HUES6 (cell line): ENCODE measurements around the gene CLIC2.

Experiments used
- H3K27ac ChIP-seq: 2 replicates; pipeline ENCODE4 v1.7.0; 2013; ENCODE audit warnings: low read depth, mild to moderate bottlenecking, low read length, inconsistent platforms
- H3K27me3 ChIP-seq: 2 replicates; pipeline ENCODE4 v1.6.1; 2013; ENCODE audit warnings: low read length; ENCODE audit not compliant: control insufficient read depth, insufficient read depth
- H3K36me3 ChIP-seq: 2 replicates; pipeline ENCODE4 v1.6.1; 2013; ENCODE audit warnings: low read length; ENCODE audit not compliant: control insufficient read depth, insufficient read depth
- H3K4me1 ChIP-seq: 2 replicates; pipeline ENCODE4 v1.6.1; 2013; ENCODE audit warnings: low read length; ENCODE audit not compliant: control insufficient read depth, insufficient read depth
- H3K4me3 ChIP-seq: 2 replicates; pipeline ENCODE4 v1.5.1; 2013; ENCODE audit warnings: low read depth, low read length
- H3K9ac ChIP-seq: one replicate; pipeline ENCODE4 v1.6.1; 2013; ENCODE audit warnings: mild to moderate bottlenecking, low read length
- H3K9me3 ChIP-seq: 2 replicates; pipeline ENCODE4 v1.6.1; 2013; ENCODE audit warnings: low read depth, low read length; ENCODE audit not compliant: control insufficient read depth, insufficient read depth

CLIC2 gene

GRCh38 chrX:155259752-155260151 is 74.7 kb downstream of the CLIC2 start:
- Histone ChIP-seq H3K27ac (no peak overlapping the region), H3K9ac (no peak overlapping the region), H3K36me3 (no peaks in the 10 kb centered on the region; the same call in 1 of the 2 replicates), H3K4me1 (no peaks in the 10 kb centered on the region), H3K9me3 (peaks cover 13% of the 10 kb centered on the region; the same call in 1 of the 2 replicates), H3K27me3 (no peaks in the 10 kb centered on the region), H3K4me3 (no peak overlapping the region)

GRCh38 chrX:155251391-155251790 is 83.0 kb downstream of the CLIC2 start:
- Histone ChIP-seq H3K27ac (no peak overlapping the region), H3K27me3 (no peaks in the 10 kb centered on the region), H3K36me3 (no peaks in the 10 kb centered on the region), H3K4me3 (no peak overlapping the region), H3K9me3 (peaks cover 5% of the 10 kb centered on the region; the same call in 1 of the 2 replicates), H3K4me1 (no peaks in the 10 kb centered on the region), H3K9ac (no peak overlapping the region)

- H3K4me1 ChIP-seq: no peaks in the 10 kb centered on the region
- H3K9me3 ChIP-seq: peaks cover 5% of the 10 kb centered on the region; the same call in 1 of the 2 replicates
- no peak overlapping the region for H3K27ac ChIP-seq
- no peaks in the 10 kb centered on the region for H3K27me3 ChIP-seq
- H3K9ac ChIP-seq: no peak overlapping the region
- no peak overlapping the region for H3K4me3 ChIP-seq
- no peaks in the 10 kb centered on the region for H3K36me3 ChIP-seq
Measured at GRCh38 chrX:155247497-155247896, 86.9 kb downstream of the CLIC2 start.

DNA sequence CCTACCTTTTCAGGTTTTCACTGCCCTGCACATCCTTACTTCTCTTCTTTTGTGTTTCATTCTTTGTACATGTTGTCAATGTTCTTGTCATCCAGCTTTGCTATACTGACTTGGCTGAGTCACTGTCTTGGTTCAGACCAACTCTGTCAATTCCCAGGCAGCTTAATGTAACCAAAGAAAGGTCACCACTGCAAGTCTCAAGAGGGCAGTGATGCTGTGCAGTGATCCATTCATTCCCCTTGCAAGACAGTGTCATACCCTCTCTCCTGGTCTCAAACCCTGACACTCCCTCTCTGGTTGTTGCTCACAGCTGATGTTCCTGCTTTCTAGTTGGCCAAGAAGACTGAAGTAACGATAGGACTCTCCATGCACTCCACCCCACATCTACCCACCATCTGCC is 87.7 kb downstream of the CLIC2 start:
- H3K36me3 ChIP-seq: no peaks in the 10 kb centered on the region
- H3K27me3 ChIP-seq: no peaks in the 10 kb centered on the region
- no peak overlapping the region for H3K27ac ChIP-seq
- peaks cover 5% of the 10 kb centered on the region; the same call in 1 of the 2 replicates for H3K9me3 ChIP-seq
- no peak overlapping the region for H3K4me3 ChIP-seq
- H3K4me1 ChIP-seq: no peaks in the 10 kb centered on the region
- no peak overlapping the region for H3K9ac ChIP-seq

- Histone ChIP-seq H3K4me3 (no peak overlapping the region), H3K9ac (no peak overlapping the region), H3K9me3 (peaks cover 4% of the 10 kb centered on the region; the same call in 1 of the 2 replicates), H3K4me1 (no peaks in the 10 kb centered on the region), H3K27ac (no peak overlapping the region), H3K36me3 (peaks cover 25% of the 10 kb centered on the region), H3K27me3 (no peaks in the 10 kb centered on the region)
Measured at GRCh38 chrX:155242300-155242699, 92.1 kb downstream of the CLIC2 start.

- H3K9me3 ChIP-seq: peaks cover 4% of the 10 kb centered on the region; the same call in 1 of the 2 replicates
- no peak overlapping the region for H3K4me3 ChIP-seq
- peaks cover 54% of the 10 kb centered on the region for H3K36me3 ChIP-seq
- no peak overlapping the region for H3K27ac ChIP-seq
- no peaks in the 10 kb centered on the region for H3K4me1 ChIP-seq
- H3K27me3 ChIP-seq: no peaks in the 10 kb centered on the region
- no peak overlapping the region for H3K9ac ChIP-seq
Measured at GRCh38 chrX:155237719-155238118, 96.7 kb downstream of the CLIC2 start.

GRCh38 chrX:155235891-155236290 is 98.5 kb downstream of the CLIC2 start:
- Histone ChIP-seq H3K4me3 (no peak overlapping the region), H3K27ac (no peak overlapping the region), H3K27me3 (no peaks in the 10 kb centered on the region), H3K9me3 (peaks cover 6% of the 10 kb centered on the region; the same call in 1 of the 2 replicates), H3K4me1 (no peaks in the 10 kb centered on the region), H3K9ac (no peak overlapping the region), H3K36me3 (peaks cover 66% of the 10 kb centered on the region)

DNA sequence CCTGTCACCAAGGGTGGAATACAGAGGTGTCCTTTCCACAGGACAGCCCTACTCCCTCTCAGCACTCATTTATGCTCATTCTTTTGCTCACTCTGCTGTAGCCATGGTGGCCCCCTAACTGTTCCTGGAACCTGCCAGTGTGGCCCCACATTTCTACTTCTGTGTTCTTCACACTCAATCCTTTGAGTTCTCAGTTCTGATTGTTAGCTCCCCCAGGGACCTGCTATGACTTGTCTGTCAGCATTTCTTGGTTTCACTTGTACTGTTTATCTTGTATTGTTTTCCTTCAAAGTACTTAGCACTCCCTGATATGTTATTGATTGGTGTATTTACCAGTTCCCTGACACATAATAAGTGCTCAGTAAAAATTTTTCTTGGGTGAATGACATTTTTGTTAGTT is 103.3 kb downstream of the CLIC2 start:
- Histone ChIP-seq H3K9ac (no peak overlapping the region), H3K4me1 (no peaks in the 10 kb centered on the region), H3K4me3 (no peak overlapping the region), H3K36me3 (peaks cover 66% of the 10 kb centered on the region), H3K9me3 (peaks cover 4% of the 10 kb centered on the region; the same call in 1 of the 2 replicates), H3K27ac (no peak overlapping the region), H3K27me3 (no peaks in the 10 kb centered on the region)
